ENCODE data around the gene ADAMTS2.

Gene ADAMTS2

DNA sequence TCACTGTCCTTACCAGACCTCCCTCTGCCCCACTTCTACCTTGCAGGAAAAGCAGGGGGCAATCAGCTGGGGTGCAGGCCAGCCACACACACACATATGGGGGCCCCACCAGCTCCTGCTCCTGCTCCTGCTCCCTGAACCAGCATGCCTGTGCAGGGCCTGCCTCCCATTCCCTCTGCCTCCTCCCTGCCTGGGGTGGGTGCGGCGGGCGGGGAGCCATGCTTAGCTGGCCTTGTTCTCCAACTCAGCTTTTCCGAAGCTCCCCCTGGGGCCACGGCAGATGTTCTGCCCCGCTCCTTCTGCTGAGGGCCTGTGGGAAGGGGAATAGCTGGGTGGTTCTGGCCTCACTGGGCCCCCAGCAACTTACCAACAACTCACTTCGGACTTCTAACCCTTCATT, 195.2 kb downstream of the ADAMTS2 start:
- DNase-seq (ENCODE audit: extremely low spot score), result no peak
- ChIA-PET CTCF (no interaction called here), POLR2A (no interaction called here)
- TF ChIP-seq, protein P1, sequence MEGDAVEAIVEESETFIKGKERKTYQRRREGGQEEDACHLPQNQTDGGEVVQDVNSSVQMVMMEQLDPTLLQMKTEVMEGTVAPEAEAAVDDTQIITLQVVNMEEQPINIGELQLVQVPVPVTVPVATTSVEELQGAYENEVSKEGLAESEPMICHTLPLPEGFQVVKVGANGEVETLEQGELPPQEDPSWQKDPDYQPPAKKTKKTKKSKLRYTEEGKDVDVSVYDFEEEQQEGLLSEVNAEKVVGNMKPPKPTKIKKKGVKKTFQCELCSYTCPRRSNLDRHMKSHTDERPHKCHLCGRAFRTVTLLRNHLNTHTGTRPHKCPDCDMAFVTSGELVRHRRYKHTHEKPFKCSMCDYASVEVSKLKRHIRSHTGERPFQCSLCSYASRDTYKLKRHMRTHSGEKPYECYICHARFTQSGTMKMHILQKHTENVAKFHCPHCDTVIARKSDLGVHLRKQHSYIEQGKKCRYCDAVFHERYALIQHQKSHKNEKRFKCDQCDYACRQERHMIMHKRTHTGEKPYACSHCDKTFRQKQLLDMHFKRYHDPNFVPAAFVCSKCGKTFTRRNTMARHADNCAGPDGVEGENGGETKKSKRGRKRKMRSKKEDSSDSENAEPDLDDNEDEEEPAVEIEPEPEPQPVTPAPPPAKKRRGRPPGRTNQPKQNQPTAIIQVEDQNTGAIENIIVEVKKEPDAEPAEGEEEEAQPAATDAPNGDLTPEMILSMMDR (IDR thresholded peaks at IDR 0.05; ENCODE audit: control extremely low read depth, extremely low read depth, low read depth, missing control alignments), result no peak

- TF ChIP-seq, protein P1 (IDR thresholded peaks at IDR 0.05; ENCODE audit: control extremely low read depth, extremely low read depth, low read depth, missing control alignments), result no peak
- no peak for DNase-seq (ENCODE audit: extremely low spot score)
- ChIA-PET CTCF (no interaction called here), POLR2A (no interaction called here)
These were observed 196.0 kb downstream of the ADAMTS2 start for GRCh38 chr5:179149278-179149677.

DNA sequence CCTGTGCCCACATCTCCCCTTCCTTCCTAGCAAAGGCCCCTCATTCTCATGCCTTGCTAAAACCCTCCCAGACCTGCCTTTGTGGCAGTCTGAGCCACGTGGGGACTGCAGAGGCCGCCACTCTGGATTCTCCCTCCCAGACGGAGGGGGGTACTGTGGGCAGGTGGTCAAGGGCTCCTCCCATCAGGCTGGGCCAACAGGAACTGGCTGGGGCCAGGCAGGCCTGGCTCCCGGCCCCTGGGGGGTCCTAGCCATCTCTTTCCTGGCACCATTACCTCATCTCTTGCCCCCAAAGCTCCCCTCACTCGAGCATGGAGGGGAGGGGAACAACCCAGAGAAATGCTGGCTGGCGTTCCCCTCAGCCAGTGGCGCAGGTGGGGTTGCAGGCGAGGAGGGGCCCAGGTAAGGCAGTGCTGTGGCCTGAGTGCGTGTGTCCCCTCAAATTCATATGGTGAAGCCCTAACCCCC, 196.5 kb downstream of the ADAMTS2 start:
- ChIA-PET CTCF (no interaction called here), POLR2A (no interaction called here)
- TF ChIP-seq, protein P1 (IDR thresholded peaks at IDR 0.05; ENCODE audit: control extremely low read depth, extremely low read depth, low read depth, missing control alignments), result no peak
- no peak for DNase-seq (ENCODE audit: extremely low spot score)

DNA sequence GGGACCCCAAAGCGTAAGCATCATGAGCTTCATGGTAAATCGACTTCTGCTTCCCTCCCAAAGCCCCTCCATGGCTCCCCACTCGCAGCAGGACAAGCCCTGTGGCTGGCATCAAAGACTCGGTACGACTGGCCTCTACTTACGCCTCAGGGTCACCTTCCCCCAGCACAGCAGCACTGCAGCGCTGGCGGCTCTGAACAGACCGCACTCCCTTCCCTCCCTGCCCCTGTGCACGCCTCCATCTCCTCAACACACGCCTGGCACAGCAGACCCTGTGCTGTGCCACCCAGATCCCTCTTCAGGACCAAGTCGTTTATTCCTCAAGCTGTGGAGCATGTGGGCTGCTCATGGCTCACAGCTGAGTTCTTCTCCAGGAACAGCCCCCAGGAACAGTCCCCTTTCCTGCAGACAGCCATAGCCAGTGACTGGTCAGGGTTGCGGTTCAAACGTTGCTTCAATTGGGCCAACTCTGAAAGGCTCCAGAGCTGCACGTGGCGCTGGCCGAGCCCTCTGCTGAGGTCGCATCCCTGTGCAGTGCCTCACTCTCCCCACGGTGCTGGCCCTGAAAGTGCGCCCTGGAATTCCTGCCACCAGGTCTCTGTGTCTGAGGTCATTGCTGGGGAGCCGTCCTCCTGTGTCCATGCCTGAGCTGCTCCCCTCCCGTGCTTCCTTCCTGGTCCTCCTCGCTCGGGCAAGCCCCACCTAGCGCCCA, 197.1 kb downstream of the ADAMTS2 start:
- ChIA-PET CTCF (no interaction called here), POLR2A (no interaction called here)
- TF ChIP-seq, protein P1 (IDR thresholded peaks at IDR 0.05; ENCODE audit: control extremely low read depth, extremely low read depth, low read depth, missing control alignments), result no peak
- DNase-seq (ENCODE audit: extremely low spot score), result no peak

GRCh38 chr5:179146277-179146676, 199.0 kb downstream of the ADAMTS2 start:
- POLR2A ChIA-PET, result no interaction called here
- CTCF ChIA-PET, result no interaction called here
- no peak for DNase-seq (ENCODE audit: extremely low spot score)
- TF ChIP-seq, protein P1 (IDR thresholded peaks at IDR 0.05; ENCODE audit: control extremely low read depth, extremely low read depth, low read depth, missing control alignments), result no peak

GRCh38 chr5:179143446-179143845, 201.8 kb downstream of the ADAMTS2 start:
- CTCF ChIA-PET, result no interaction called here
- POLR2A ChIA-PET, result no interaction called here
- TF ChIP-seq, protein P1 (IDR thresholded peaks at IDR 0.05; ENCODE audit: control extremely low read depth, extremely low read depth, low read depth, missing control alignments), result no peak
- DNase-seq (ENCODE audit: extremely low spot score), result no peak
